ENCODE results near the gene GPC1.

GRCh38 chr2:240466579-240467148, 31.2 kb downstream of the GPC1 start:
- TF ChIP-seq POLR2A (IDR thresholded peaks at IDR 0.05): no peak
- TF ChIP-seq CTCF (IDR thresholded peaks at IDR 0.05): no peak

Measured in tibial nerve (tissue), 3 donors.